ENCODE results near the gene ST8SIA4. TPM values are rescaled to one million over a fixed set of nuclear protein-coding genes. Genes with fewer than 3 reads are reported as not detected.

ST8SIA4 gene
- total RNA-seq, 2 experiments from 2014 or later: 35.5 to 36.1 TPM

DNA sequence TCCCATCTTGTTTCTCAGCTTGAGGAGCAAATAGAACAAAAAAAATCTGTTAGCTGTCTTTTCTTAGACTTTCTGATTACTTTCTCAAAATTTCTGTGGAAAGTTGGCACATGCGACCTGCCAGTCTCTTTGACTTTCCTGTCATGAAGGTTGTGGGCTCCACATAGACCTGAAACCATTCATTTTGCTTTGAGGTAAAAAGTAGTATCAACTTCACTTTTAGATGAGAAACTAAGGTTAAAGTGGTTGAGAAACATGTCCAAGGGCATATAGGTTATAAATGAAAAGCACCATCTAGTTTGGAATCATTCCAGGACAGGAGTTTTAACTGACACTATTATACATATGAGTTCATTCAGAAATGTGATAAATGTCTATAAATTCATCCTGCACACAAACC lies 42.7 kb downstream of the ST8SIA4 start:
- H3K4me1 Mint-ChIP-seq: peaks cover 49% of the 10 kb centered on the region
- H3K36me3 Mint-ChIP-seq (ENCODE audit: low read depth): peaks cover 58% of the 10 kb centered on the region
- peaks cover 21% of the 10 kb centered on the region for H3K9me3 Mint-ChIP-seq
- H3K27ac Mint-ChIP-seq: peak overlapping the region; percentile 31
- no peak overlapping the region for H3K4me3 Mint-ChIP-seq
- H3K27me3 Mint-ChIP-seq: no peaks in the 10 kb centered on the region
- POLR2A ChIA-PET: interaction anchor here (1.1 kb wide), 1 partner anchor 41 kb away, joined by 3 read pairs; no protein-coding TSS in a partner anchor
- CTCF ChIA-PET: interaction anchor here (1.1 to 1.9 kb wide), 5 partner anchors 14 to 49 kb away, joined by 3 to 4 read pairs (median 3); no protein-coding TSS in a partner anchor
- DNase-seq: no peak

DNA sequence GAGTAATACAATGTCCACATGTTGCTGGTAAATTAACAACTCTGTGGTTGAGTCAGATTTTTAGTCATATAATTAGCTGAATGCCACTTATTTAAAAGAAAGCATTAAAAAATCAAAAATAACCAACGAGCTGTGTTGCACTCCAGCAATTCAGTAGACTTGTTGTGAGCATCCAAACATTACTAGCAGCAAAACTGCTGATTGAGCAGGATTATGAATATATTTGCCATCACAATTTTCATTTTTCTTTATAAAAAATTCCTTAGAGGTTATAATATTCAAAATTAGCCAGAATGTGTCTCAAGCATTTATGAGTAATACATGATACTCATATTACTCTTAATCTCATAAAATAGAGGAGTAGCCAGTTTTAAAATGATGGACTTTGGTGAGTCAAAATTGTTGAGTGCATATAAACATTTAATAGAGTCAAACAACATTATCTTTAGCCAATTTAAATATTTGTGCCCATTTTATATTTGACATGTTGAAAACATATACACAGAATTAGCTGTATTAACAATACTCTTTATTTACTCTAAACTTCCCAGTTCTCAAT lies 44.0 kb downstream of the ST8SIA4 start:
- Mint-ChIP-seq H3K9me3 (peaks cover 16% of the 10 kb centered on the region), H3K4me3 (no peak overlapping the region), H3K36me3 (ENCODE audit: low read depth) (peaks cover 59% of the 10 kb centered on the region), H3K4me1 (peaks cover 58% of the 10 kb centered on the region), H3K27me3 (no peaks in the 10 kb centered on the region), H3K27ac (no peak overlapping the region)
- POLR2A ChIA-PET: interaction anchor here (1.1 kb wide), 1 partner anchor 43 kb away, joined by 3 read pairs; no protein-coding TSS in a partner anchor
- CTCF ChIA-PET: interaction anchor here (1.1 to 1.5 kb wide), 4 partner anchors 13 to 50 kb away, joined by 3 read pairs; no protein-coding TSS in a partner anchor
- DNase-seq: no peak

DNA sequence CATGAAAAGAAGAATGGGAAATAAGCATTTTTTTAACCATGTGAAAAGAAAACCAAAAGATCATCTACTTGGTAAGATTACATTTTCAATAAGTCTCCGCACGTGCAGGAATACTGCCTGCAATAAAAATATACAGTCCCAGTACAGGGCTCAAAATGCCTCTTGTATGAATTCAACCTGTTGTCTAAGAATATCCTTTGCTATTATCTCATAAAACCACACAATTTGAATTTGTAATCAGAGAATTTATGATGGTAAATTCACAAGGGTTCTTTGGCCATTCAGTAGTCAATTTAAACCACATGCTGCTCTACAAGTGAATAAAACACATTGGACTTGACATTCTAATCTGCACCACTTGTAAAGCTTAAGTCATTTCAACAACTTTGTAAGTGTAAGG lies 46.6 kb downstream of the ST8SIA4 start:
- peaks cover 63% of the 10 kb centered on the region for H3K4me1 Mint-ChIP-seq
- peaks cover 11% of the 10 kb centered on the region for H3K9me3 Mint-ChIP-seq
- DNase-seq: no peak
- no peak overlapping the region for H3K27ac Mint-ChIP-seq
- ChIA-PET POLR2A (no interaction called here), CTCF (interaction anchor here (1.2 to 1.5 kb wide), 2 partner anchors 11 to 19 kb away, joined by 3 to 4 read pairs; no protein-coding TSS in a partner anchor)
- H3K36me3 Mint-ChIP-seq (ENCODE audit: low read depth): peaks cover 50% of the 10 kb centered on the region
- H3K4me3 Mint-ChIP-seq: no peak overlapping the region
- no peaks in the 10 kb centered on the region for H3K27me3 Mint-ChIP-seq

DNA sequence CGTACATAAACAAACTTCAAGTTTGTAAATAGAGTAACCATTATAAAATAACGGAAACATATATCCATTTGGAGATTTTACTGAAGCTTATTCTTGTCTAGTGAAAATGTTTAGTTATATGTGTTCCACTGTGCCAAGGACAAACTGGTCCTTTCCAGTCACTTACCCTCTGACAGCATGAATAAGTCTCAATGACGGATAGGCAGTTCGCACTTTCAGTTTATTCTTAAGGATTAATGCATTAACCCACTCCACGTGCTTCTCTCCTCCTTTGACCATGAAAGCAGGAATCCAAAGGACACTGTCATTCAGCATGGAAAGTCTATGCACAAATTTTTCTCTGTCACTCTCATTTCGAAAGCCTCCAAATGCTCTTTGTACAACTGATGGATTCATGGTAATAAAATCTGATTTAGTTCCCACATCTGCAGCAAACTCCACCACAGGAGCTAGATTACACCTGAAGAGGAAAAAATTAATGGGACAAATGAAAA lies 47.1 kb downstream of the ST8SIA4 start:
- DNase-seq: no peak
- H3K27me3 Mint-ChIP-seq: no peaks in the 10 kb centered on the region
- peaks cover 59% of the 10 kb centered on the region for H3K4me1 Mint-ChIP-seq
- ChIA-PET POLR2A (no interaction called here), CTCF (interaction anchor here (1.5 kb wide), 1 partner anchor 19 kb away, joined by 4 read pairs; no protein-coding TSS in a partner anchor)
- H3K4me3 Mint-ChIP-seq: no peak overlapping the region
- H3K9me3 Mint-ChIP-seq: peaks cover 7% of the 10 kb centered on the region
- H3K36me3 Mint-ChIP-seq (ENCODE audit: low read depth): peaks cover 46% of the 10 kb centered on the region
- H3K27ac Mint-ChIP-seq: no peak overlapping the region

DNA sequence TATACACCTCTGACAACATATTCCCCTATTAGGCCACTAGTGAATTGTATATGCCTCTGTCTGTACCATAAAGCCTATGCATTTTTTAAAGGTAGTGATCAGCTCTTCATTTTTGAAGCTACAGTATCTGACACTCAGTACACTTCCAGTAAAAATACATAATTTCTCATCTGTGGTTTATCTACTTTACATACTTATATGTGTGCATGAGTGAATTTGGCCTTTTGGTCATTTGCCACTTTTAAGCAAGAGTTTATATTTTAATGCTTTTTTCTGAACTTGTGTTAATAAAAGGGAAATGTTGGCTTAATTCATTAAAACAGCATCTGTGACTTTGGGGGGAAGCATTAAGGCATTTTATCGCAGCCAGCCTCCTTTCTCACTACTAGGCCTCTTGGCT lies 47.8 kb downstream of the ST8SIA4 start:
- peaks cover 53% of the 10 kb centered on the region for H3K4me1 Mint-ChIP-seq
- peak overlapping the region; percentile 1 for H3K4me3 Mint-ChIP-seq
- peak overlapping the region; percentile 87 for H3K27ac Mint-ChIP-seq
- H3K9me3 Mint-ChIP-seq: peaks cover 6% of the 10 kb centered on the region
- ChIA-PET CTCF (no interaction called here), POLR2A (interaction anchor here (0.8 kb wide), 1 partner anchor 46 kb away, joined by 4 read pairs; no protein-coding TSS in a partner anchor)
- H3K27me3 Mint-ChIP-seq: no peaks in the 10 kb centered on the region
- peaks cover 41% of the 10 kb centered on the region for H3K36me3 Mint-ChIP-seq (ENCODE audit: low read depth)
- DNase-seq: no peak

DNA sequence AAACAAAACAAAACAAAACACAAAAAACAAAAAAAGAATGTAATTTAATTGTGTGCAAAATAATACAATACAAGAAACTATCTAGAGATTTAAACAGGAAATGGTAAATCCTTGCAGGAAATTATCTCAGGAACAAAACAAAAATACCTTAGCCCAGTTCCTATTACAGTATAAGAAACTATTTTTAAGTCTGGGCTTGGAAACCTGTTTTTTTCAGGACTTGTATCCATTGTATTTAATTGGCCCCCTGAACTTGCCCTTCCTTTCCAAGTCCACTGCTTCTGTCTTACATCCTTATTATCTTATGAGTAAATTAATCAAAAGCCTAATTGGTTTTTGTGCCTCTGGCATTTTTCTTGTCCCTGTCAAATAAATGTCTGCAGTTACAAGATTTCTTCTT lies 48.5 kb downstream of the ST8SIA4 start:
- Mint-ChIP-seq H3K9me3 (peaks cover 3% of the 10 kb centered on the region), H3K27ac (peak overlapping the region; percentile 87), H3K27me3 (no peaks in the 10 kb centered on the region), H3K4me3 (no peak overlapping the region), H3K36me3 (ENCODE audit: low read depth) (peaks cover 37% of the 10 kb centered on the region), H3K4me1 (peaks cover 48% of the 10 kb centered on the region)
- CTCF ChIA-PET: no interaction called here
- no peak for DNase-seq
- POLR2A ChIA-PET: no interaction called here

DNA sequence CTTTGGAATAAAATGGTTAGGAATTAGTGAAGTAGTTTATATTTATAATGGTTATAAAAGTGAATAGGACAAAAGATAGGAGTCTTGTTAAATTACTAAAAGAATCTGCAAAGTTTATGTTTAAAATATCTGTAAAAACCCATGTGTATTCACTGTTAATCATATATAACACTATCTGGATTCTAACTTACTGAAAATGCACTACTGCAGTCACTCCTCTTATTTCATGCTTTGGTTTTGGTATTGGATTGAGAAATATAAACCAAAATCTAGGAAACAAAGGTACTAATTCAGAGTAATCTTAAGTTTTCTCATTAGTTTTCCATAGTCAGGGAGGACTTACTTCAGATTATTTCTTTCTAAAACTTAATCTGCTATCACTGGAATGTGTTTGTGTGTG lies 49.5 kb downstream of the ST8SIA4 start:
- Mint-ChIP-seq H3K27me3 (no peaks in the 10 kb centered on the region), H3K4me1 (peaks cover 46% of the 10 kb centered on the region), H3K9me3 (peaks cover 3% of the 10 kb centered on the region), H3K36me3 (ENCODE audit: low read depth) (peaks cover 44% of the 10 kb centered on the region), H3K27ac (peak overlapping the region; percentile 87), H3K4me3 (peak overlapping the region; percentile 46)
- ChIA-PET CTCF (no interaction called here), POLR2A (interaction anchor here (1.0 kb wide), 1 partner anchor 49 kb away, joined by 4 read pairs; the partner anchor contains the start of gene ST8SIA4)
- DNase-seq: no peak

DNA sequence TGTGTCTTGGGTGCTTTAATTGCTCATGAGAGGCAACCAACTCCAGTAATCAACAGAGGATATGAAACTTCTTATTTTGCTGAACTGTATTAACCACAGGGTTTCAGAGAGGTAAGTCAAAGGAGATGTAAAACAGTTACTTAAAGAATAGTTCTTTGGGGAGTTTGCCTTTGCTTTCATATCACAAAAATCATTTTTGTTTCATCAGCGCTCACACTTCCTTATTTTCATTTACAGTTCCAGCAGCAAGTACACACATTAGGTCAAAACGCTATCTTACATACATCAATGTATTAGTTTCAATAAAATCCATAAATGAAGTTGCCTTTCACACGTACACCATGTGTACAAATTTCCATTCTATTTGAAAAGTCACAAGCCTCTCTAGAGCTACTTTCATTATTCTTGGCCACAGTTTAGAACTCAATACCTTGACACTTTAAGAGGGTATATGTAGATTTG lies 50.1 kb downstream of the ST8SIA4 start:
- no peaks in the 10 kb centered on the region for H3K27me3 Mint-ChIP-seq

DNA sequence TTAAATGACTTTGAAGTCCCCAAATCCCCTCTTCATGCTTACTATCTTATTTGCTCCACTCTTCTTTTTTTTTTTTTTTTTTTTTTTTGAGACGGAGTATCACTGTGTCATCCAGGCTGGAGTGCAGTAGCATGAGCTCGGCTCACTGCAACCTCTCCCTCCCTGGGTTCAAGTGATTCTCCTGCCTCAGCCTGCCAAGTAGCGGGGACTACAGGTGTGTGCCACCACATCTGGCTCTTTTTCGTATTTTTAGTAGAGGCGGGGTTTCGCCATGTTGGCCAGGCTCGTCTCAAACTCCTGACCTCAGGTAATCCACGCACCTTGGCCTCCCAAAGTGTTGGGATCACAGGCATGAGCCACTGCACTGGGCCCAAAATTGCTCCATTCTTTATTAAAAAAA lies 51.0 kb downstream of the ST8SIA4 start:
- ChIA-PET CTCF (interaction anchor here (1.1 to 1.2 kb wide), 2 partner anchors 10 to 55 kb away, joined by 3 to 4 read pairs; no protein-coding TSS in a partner anchor), POLR2A (no interaction called here)
- no peaks in the 10 kb centered on the region for H3K27me3 Mint-ChIP-seq
- no peak overlapping the region for H3K4me3 Mint-ChIP-seq
- no peak overlapping the region for H3K27ac Mint-ChIP-seq
- H3K9me3 Mint-ChIP-seq: peaks cover 5% of the 10 kb centered on the region
- no peak for DNase-seq
- H3K36me3 Mint-ChIP-seq (ENCODE audit: low read depth): peaks cover 45% of the 10 kb centered on the region
- peaks cover 44% of the 10 kb centered on the region for H3K4me1 Mint-ChIP-seq

More for the DNA sequence above, 50.1 kb downstream of the ST8SIA4 start:
- no peak for DNase-seq
- POLR2A ChIA-PET: interaction anchor here (1.0 kb wide), 1 partner anchor 49 kb away, joined by 4 read pairs; the partner anchor contains the start of gene ST8SIA4
- Mint-ChIP-seq H3K36me3 (ENCODE audit: low read depth) (peaks cover 42% of the 10 kb centered on the region), H3K4me1 (peaks cover 43% of the 10 kb centered on the region), H3K4me3 (peak overlapping the region; percentile 46), H3K9me3 (peaks cover 3% of the 10 kb centered on the region), H3K27ac (peak overlapping the region; percentile 87)
- CTCF ChIA-PET: no interaction called here

DNA sequence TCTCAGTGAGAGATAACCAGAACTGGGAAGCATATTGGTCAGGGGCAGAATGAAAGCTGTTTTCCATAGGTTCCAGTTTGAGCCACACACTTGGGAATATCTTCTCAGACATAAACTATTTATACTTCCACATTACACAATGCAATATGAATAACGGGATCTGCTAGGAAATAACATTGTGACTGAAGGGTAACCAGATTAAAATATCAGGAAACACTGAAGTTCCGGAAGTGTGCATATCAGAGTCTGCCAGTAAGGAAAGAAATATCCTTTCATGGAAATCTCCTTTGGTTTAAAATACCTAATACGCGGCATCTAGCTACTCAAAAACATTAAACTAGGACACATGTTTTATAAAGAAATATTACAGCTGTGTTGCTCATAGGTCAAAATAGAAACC lies 56.3 kb downstream of the ST8SIA4 start:
- peaks cover 41% of the 10 kb centered on the region for H3K4me1 Mint-ChIP-seq
- no peak overlapping the region for H3K4me3 Mint-ChIP-seq

DNA sequence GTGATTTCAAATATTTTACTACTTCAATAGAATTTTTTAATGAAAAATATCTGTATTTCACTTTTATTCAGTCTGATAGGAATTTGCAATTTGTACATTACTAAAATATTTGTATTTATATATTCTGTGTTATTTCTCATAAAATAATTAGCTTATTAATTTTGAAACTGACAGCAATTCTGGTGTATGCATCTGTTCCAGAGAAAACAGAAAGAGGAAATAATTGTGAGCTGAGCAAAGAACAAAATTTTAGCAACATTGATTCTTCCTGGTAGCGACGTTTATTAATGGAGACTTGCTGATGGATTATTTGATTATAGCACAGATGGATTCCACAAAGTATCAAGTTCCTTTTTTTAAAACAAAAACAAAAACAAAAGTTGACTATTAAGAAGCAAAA lies 61.0 kb downstream of the ST8SIA4 start:
- peaks cover 73% of the 10 kb centered on the region for H3K4me1 Mint-ChIP-seq
- no peak overlapping the region for H3K4me3 Mint-ChIP-seq
- H3K27me3 Mint-ChIP-seq: no peaks in the 10 kb centered on the region
- peaks cover 58% of the 10 kb centered on the region for H3K36me3 Mint-ChIP-seq (ENCODE audit: low read depth)
- no peak for DNase-seq
- peaks cover 3% of the 10 kb centered on the region for H3K9me3 Mint-ChIP-seq
- no peak overlapping the region for H3K27ac Mint-ChIP-seq
- ChIA-PET POLR2A (interaction anchor here (0.8 kb wide), 1 partner anchor 60 kb away, joined by 3 read pairs; no protein-coding TSS in a partner anchor), CTCF (interaction anchor here (0.8 to 2.4 kb wide), 4 partner anchors 9 to 59 kb away, joined by 3 to 7 read pairs (median 4); no protein-coding TSS in a partner anchor)

More for the DNA sequence above, 56.3 kb downstream of the ST8SIA4 start:
- no peak for DNase-seq
- Mint-ChIP-seq H3K9me3 (peaks cover 5% of the 10 kb centered on the region), H3K27me3 (no peaks in the 10 kb centered on the region), H3K27ac (no peak overlapping the region), H3K36me3 (ENCODE audit: low read depth) (peaks cover 48% of the 10 kb centered on the region)
- ChIA-PET CTCF (no interaction called here), POLR2A (no interaction called here)

DNA sequence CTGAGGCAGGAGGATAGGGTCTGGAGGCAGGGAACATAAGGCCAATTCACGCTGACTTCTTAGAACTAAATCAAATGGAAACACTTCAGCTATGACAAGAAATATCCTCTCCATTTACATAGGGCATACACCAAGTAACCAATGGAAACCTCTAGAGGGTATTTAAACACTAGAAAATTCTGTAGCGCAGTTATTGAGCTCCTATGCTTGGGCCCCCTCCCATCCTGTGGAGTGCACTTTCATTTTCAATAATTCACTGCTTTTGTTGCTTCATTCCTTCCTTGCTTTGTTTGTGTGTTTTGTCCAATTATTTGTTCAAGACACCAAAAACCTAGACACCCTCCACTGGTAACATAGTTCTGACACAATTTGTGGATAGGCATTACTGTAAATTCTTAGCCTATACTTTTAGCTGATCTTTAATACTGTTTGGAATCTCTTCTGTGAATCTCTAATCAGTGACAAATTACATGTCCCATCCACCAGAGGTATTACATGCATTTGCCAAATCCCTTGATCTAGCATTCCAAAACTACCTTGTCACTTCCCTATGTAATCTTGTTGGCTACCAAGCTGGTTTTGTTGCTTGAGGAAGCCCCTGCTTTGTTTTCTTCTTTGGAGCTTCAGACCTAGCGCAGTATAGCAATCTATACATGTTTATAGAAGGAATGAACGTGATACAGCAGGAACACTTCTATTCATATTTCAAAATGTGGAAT lies 61.6 kb downstream of the ST8SIA4 start:
- peaks cover 72% of the 10 kb centered on the region for H3K4me1 Mint-ChIP-seq
- ChIA-PET POLR2A (no interaction called here), CTCF (interaction anchor here (0.8 to 2.4 kb wide), 3 partner anchors 10 to 60 kb away, joined by 3 to 7 read pairs (median 4); no protein-coding TSS in a partner anchor)
- no peaks in the 10 kb centered on the region for H3K27me3 Mint-ChIP-seq
- DNase-seq: no peak
- peak overlapping the region; percentile 89 for H3K27ac Mint-ChIP-seq
- peaks cover 6% of the 10 kb centered on the region for H3K9me3 Mint-ChIP-seq
- peak overlapping the region; percentile 60 for H3K4me3 Mint-ChIP-seq
- peaks cover 57% of the 10 kb centered on the region for H3K36me3 Mint-ChIP-seq (ENCODE audit: low read depth)

DNA sequence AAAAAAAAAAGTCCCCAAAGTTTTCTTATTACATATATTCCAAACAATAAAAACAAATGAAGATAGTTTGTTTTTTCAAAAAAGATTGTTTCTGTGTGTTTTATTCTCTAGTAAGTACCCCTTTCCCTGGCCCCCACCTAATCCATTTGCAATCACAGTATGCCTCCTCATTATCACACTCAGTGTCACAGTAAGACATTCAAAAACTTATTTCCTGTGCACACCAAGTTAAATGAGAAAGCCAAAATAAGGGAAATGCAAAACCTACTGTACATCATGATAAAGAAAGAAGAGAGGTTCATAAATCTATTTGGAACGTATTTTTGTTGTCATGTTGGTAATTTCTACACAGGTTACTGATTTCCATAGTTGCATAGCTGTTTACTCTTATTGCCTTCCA lies 62.3 kb downstream of the ST8SIA4 start:
- peak overlapping the region; percentile 60 for H3K4me3 Mint-ChIP-seq
- H3K27me3 Mint-ChIP-seq: no peaks in the 10 kb centered on the region
- ChIA-PET CTCF (interaction anchor here (0.6 kb wide), 1 partner anchor 1032 kb away, joined by 3 read pairs; no protein-coding TSS in a partner anchor), POLR2A (no interaction called here)
- DNase-seq: no peak
- H3K36me3 Mint-ChIP-seq (ENCODE audit: low read depth): peaks cover 57% of the 10 kb centered on the region
- H3K9me3 Mint-ChIP-seq: peaks cover 6% of the 10 kb centered on the region
- H3K4me1 Mint-ChIP-seq: peaks cover 65% of the 10 kb centered on the region
- peak overlapping the region; percentile 89 for H3K27ac Mint-ChIP-seq
